GM19240 (cell line): ENCODE results near the gene GPR176.

Experiments used
- DNase-seq: peaks from one replicate; pipeline ENCODE4 v3.0.0; 2011; ENCODE audit warnings: low spot score; ENCODE audit not compliant: insufficient read length

GPR176 gene

DNA sequence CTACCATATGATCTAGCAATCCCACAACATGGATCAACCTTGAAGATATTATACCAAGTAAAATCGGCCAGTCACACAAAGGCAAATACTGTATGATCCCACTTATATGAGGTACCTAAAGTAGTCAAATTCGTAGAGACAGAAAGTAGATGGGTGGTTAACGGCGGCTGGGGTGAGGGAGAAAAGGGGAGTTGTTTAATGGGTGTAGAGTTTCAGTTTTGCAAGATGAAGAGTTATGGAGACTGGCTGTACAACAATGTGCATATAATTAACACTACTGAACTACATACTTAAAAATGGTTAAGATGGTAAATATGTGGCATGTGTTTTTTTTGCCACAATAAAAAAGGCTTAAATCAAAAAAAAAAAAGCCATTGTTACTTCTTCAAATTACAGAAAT, 60.4 kb downstream of the GPR176 start:
- no peak for DNase-seq

- no peak for DNase-seq
These were observed 62.9 kb downstream of the GPR176 start for GRCh38 chr15:39857132-39857531.

- no peak for DNase-seq
These were observed 63.7 kb downstream of the GPR176 start for GRCh38 chr15:39856357-39856756.

DNA sequence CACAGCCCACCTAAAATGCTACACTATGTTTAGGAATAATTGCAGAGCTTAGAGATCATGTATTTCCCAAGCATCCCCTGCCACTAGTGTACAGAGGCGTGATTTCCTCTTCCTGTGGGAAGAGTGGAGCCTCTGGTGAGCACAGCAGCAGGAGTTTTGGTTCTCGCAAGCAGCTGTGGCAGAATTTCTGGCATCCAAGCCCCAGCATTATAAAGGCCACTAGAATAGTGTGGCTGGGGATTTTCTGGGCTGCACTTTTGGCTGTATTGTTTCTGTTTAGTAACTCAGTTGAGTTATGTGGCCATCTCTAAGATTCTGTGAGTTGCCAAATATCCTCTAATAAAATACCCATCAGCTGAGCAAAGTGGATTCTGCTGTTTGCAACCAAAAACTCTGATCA, 64.7 kb downstream of the GPR176 start:
- DNase-seq = no peak

DNA sequence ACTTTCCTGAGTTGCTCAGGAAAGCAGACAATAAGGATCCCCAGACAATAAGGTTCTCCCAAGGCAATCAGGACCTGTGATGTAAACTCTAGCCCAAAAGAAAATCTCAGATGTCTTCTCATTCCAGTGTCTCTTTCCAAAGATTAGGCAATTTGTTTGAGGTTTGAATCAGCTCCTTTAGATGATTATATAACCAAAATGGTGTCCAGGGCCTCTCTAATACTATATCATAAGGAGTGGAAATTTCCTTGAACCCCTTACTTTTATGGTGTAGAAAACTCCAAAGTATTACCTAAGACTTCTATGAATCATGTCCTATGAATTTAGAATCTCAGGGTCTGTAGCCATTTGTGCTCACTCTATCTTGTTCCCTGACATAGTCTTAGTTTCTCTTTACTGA, 65.9 kb downstream of the GPR176 start:
- DNase-seq = no peak

DNA sequence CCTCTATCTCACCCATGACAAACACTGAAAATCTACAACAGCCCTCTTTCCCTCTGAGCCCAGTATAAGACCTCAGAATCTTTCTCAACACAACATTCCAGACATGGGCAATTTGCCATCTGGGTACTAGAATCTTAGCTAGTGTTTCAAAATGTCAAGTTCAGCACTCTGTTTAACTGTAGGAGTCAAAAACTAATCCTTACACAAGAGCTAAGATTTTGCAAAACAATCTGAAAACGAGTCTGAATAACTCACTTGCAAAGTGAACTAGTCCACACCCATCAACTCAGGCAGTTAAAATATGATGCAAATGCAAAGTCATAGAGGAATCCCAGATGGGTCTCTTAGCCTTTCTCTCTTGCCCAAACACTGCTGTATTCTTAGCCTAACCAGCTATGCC, 67.8 kb downstream of the GPR176 start:
- DNase-seq = no peak

DNA sequence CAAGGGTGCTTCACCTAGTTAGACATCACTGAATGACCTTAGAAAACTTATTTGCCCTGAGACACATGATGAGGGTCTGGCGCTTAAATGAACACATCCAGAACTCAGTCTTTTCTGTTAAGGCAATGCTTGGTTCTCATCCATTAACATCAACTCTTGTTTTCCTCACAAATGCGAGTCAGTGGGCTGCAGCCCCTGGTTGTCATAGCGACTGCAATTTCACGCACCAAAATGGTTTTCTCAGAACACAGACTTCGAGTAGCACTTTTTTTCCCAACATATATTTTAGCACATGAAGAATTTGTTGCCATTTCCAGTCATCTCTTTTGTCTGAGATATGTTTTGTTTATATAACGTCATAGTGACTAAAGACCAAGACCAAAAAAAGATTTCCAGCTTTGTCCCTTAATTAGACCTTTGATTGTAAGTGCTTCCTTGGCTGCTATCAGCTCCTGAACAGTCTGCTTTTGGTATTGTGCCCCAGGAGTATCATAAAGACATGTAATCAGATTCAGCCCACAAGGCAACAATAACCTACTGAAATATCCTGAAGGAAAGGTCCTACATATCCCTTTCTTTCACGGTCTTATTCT, 68.5 kb downstream of the GPR176 start:
- no peak for DNase-seq

- DNase-seq = no peak
These were observed 69.6 kb downstream of the GPR176 start for GRCh38 chr15:39850436-39850835.

- no peak for DNase-seq
These were observed 74.0 kb downstream of the GPR176 start for GRCh38 chr15:39846108-39846507.

DNA sequence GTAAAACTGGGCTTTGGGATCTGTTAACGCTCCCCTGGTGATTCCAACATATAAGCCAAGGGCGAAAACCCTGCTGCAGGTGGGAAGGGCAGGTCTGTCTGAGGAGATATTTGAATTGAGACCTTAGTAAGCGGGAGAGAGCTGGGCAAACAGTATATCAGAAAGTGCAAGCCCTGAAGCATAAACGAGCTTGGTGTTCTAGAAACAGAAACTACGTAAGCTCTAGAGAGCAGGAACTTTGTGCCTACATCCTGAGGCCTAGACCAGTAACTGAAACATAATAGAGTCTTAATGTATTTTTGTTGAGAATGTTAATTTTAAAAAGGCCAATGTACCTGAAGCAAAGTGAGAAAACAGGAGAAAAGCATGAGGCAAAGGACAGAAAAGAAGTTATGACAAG, 74.5 kb downstream of the GPR176 start:
- DNase-seq = no peak

DNA sequence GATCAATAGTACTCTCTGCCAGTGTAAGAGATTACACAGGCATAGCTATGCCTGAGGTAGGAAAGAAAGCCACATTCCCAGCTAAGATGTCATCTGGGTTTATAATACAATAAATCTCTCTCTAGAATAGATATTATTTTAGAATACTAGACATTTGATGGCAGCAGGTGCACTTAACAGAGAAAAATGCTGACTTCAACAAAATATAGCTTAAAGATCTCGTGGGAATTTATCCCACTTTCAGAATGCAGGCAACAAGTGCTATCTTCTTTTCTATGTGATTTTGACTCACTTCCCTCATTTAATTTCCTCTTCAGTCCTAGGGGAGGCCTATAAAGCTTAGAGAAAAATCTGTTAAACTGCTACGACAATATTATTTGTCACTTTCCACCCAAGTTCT, 76.5 kb downstream of the GPR176 start:
- no peak for DNase-seq

GRCh38 chr15:39837454-39837853, 82.6 kb downstream of the GPR176 start:
- DNase-seq = no peak

GRCh38 chr15:39835550-39835949, 84.5 kb downstream of the GPR176 start:
- DNase-seq = no peak

DNA sequence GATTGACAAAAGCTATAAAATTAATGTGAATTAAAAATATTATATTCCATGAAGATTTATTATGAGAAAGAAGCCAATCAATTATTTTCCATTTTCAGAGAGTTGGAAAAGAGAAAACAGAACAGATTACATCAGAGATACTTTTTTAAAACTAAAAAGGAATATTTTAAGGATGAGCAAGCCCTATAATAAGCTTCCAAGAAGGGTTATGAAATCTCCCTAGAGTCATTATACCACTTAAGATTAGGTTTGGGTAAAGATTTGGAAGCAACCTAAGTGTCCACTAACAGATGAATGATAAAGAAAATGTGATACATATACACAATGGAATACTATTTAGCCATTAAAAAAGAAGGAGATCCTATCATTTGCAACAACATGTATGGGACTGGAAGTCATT, 85.8 kb downstream of the GPR176 start:
- DNase-seq = no peak

DNA sequence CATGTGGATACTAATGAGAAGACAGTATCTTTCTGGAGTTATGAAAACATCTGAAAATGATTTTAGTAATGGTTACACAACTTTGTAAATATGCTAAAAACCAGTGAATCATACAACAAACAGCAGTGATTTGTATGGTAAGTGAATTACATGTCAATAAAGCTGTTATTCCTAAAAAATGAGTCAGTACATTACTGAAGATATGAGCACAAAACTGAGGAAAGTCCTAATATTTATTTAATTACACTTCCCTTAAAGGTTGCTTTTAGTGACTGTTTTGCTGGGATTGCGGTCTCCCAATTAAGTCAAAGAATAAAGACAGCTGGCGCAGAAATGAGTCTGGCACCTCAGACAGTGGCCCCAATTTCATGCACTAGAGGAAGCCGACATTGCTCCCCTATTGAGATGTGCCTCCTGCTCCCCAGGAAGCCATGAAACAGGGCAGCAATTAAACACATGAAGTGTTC, 86.5 kb downstream of the GPR176 start:
- no peak for DNase-seq

GRCh38 chr15:39830166-39830565, 89.9 kb downstream of the GPR176 start:
- DNase-seq = no peak

DNA sequence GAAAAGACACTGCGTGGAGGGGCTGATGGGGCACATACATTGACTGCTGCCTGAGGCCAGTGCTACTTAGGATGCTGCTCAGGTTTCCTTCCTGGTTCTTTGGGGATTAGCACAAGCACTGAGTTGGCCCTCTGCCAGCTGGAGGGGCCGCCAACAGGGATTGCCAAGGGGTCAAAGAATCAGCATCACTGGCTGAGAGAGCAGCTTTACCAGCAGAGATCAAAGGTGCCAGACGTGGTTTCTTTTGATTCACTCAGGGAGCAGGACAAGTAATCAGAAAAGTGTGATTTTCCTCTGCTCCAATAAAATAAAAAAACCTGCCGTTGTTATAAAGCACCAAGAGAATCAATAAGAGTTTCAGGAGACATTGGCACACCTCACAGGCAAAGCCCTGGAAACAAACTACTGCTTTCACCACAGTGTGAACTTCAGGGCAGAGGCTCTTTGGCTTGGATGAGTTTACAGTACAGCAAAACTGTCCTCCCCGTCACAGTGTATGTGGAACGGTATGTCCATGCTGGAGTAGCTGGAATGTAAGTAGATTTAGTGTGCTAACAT, 91.6 kb downstream of the GPR176 start:
- DNase-seq = no peak

- no peak for DNase-seq
These were observed 93.1 kb downstream of the GPR176 start for GRCh38 chr15:39826975-39827374.

DNA sequence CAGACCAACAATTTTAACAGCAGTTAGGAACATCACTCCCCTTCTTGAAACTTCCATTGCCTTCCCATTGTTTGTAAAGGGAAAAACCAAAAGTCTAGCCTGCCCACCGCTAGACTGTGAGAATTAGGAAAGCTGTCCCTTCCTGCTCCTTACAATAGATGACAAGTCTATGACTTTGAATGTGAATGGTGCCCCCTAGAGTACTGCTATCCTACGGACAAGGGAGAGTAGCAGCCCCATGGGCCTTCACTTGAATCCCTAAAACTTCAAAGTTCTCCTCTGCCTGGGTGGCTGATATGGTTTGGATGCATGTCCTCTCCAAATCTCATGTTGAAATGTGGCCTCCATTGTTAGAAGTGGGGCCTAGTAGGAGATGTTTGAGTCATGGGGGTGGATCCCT, 96.4 kb downstream of the GPR176 start:
- no peak for DNase-seq

DNA sequence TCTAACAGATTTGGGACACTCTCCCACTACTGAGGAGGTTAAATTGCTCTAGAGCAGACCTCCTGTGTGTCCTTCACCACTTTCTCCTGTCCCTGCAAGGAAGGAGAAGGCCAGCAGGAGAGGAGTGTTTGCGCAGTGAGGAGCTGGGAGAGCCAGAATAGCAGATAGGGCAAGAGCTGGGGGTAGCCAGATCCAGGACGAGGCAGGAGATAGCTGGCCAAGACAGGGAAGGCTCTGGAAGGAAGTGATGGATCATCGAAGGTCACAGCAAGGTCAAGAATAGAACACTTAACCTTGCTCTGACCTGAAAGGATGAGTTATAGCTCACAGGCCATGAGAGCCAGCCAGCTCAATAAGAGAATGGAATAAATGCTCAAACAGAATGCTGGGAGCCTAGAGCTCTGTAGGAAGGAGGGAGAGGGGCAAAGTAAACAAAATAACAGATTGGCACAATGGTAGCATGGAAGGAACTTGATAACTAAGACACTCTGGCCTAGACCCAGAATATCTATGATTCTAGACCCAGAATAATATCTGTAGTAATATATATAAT, 99.9 kb downstream of the GPR176 start:
- DNase-seq = no peak

DNA sequence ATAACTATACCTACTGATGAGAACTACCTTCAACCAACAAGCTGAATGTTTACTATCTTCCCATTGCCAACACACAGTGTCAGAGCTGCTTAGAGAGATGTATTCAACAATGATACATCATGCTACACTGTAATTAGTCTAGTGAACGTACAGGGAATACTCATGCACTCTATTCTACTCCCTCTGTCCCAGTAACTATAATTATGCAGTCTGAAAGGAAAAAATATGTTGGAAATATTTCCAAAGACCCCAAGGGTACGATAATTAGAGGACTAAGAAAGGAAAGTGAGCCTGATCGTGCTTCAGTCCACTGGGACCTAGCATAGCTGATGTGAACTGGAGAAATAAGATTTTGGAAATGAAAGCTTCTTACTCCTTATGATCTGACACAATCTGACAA, 100.5 kb downstream of the GPR176 start:
- no peak for DNase-seq

DNA sequence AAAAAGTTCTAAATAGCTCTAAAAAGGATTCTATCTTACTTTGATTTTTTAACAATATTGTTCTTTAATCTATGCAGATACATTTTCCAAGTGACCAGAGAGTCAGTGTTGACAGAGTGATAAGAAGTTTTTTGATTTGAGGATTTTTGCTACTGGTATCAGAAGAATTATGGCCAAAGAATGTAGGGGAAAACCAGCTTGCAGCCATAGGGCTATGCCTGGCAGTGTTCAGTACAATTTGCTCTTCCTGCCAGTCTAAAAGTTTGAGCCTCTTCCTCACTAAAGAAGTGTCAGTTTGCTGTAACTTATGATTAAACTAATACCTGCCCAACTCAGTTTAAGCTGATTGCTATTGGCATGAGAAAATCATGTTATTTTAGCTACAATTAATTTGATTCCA, 102.2 kb downstream of the GPR176 start:
- DNase-seq = no peak

GRCh38 chr15:39814489-39814888, 105.6 kb downstream of the GPR176 start:
- DNase-seq = no peak
